ENCODE results near the gene SSRP1. TPM values are rescaled to one million over a fixed set of nuclear protein-coding genes. Genes with fewer than 3 reads are reported as not detected.
A peak's percentile ranks its signal among the peaks of the same experiment; 100 is the strongest.

SSRP1 gene
- total RNA-seq, 1 donor from 2014 or later = 62.2 TPM

GRCh38 chr11:57358543-57358961 lies 22.9 kb upstream of the SSRP1 start:
- H3K27ac ChIP-seq = no peak overlapping the region
- intact Hi-C loops (cut with DNase I) = no loop called here
- no peaks in the 10 kb centered on the region for H3K36me3 ChIP-seq
- TF ChIP-seq CTCF (IDR thresholded peaks at IDR 0.05) = no peak
- peaks cover 5% of the 10 kb centered on the region for H3K4me1 ChIP-seq
- H3K27me3 ChIP-seq (ENCODE audit: low read depth) = no peaks in the 10 kb centered on the region
- H3K9me3 ChIP-seq = no peaks in the 10 kb centered on the region
- DNase-seq = no peak
- no peak for ATAC-seq
- no peak overlapping the region for H3K4me3 ChIP-seq

GRCh38 chr11:57357856-57358255 lies 22.2 kb upstream of the SSRP1 start:
- Histone ChIP-seq H3K4me3 (no peak overlapping the region), H3K9me3 (no peaks in the 10 kb centered on the region), H3K27ac (peak overlapping the region; percentile 9), H3K27me3 (ENCODE audit: low read depth) (no peaks in the 10 kb centered on the region), H3K36me3 (no peaks in the 10 kb centered on the region), H3K4me1 (peaks cover 5% of the 10 kb centered on the region)
- ATAC-seq (no peak), DNase-seq (no peak)
- TF ChIP-seq CTCF (IDR thresholded peaks at IDR 0.05) = no peak
- intact Hi-C loops (cut with DNase I) = no loop called here

GRCh38 chr11:57357310-57357709 lies 21.6 kb upstream of the SSRP1 start:
- Histone ChIP-seq H3K9me3 (no peaks in the 10 kb centered on the region), H3K27ac (peak overlapping the region; percentile 9), H3K36me3 (no peaks in the 10 kb centered on the region), H3K4me1 (peaks cover 5% of the 10 kb centered on the region), H3K4me3 (no peak overlapping the region), H3K27me3 (ENCODE audit: low read depth) (no peaks in the 10 kb centered on the region)
- no peak for TF ChIP-seq CTCF (IDR thresholded peaks at IDR 0.05)
- intact Hi-C loops (cut with DNase I) = no loop called here
- DNase-seq (no peak), ATAC-seq (no peak)

GRCh38 chr11:57356268-57356667 lies 20.6 kb upstream of the SSRP1 start:
- no peak for DNase-seq
- no peak overlapping the region for H3K4me3 ChIP-seq
- ATAC-seq = no peak

GRCh38 chr11:57354699-57355098 lies 19.0 kb upstream of the SSRP1 start:
- H3K36me3 ChIP-seq = no peaks in the 10 kb centered on the region
- ATAC-seq (no peak), DNase-seq (no peak)
- H3K27me3 ChIP-seq (ENCODE audit: low read depth) = no peaks in the 10 kb centered on the region
- peaks cover 10% of the 10 kb centered on the region for H3K4me1 ChIP-seq
- no peaks in the 10 kb centered on the region for H3K9me3 ChIP-seq
- no peak overlapping the region for H3K27ac ChIP-seq
- H3K4me3 ChIP-seq = no peak overlapping the region
- intact Hi-C loops (cut with DNase I) = no loop called here
- no peak for TF ChIP-seq CTCF (IDR thresholded peaks at IDR 0.05)

More at GRCh38 chr11:57356268-57356667, 20.6 kb upstream of the SSRP1 start:
- Histone ChIP-seq H3K9me3 (no peaks in the 10 kb centered on the region), H3K27me3 (ENCODE audit: low read depth) (no peaks in the 10 kb centered on the region), H3K4me1 (peaks cover 5% of the 10 kb centered on the region), H3K36me3 (no peaks in the 10 kb centered on the region), H3K27ac (no peak overlapping the region)
- intact Hi-C loops (cut with DNase I) = no loop called here
- no peak for TF ChIP-seq CTCF (IDR thresholded peaks at IDR 0.05)

- ATAC-seq = peak in 1 of 2 donors; percentile 31
- Histone ChIP-seq H3K36me3 (no peaks in the 10 kb centered on the region), H3K4me1 (peaks cover 14% of the 10 kb centered on the region), H3K27ac (no peak overlapping the region), H3K9me3 (no peaks in the 10 kb centered on the region), H3K27me3 (ENCODE audit: low read depth) (no peaks in the 10 kb centered on the region), H3K4me3 (no peak overlapping the region)
- TF ChIP-seq CTCF (IDR thresholded peaks at IDR 0.05) = no peak
- intact Hi-C loops (cut with DNase I) = no loop called here
- no peak for DNase-seq
Measured at GRCh38 chr11:57353852-57354251, 18.2 kb upstream of the SSRP1 start.
